DMS114 treated with DMSO at 0.1 percent for 48 hours (cell line): ENCODE results near the gene DEXI.
"Not testable (repeated sequence)": the region's sequence is repeated elsewhere in the genome, so short reads cannot be mapped to it uniquely, and the experiment has no call there.

ENCODE experiments used
- DNase-seq: peaks from one replicate; lab custom pipeline; 2025; ENCODE audit not compliant: unreplicated experiment; lab: John Stamatoyannopoulos, UW

The DEXI gene

DNA sequence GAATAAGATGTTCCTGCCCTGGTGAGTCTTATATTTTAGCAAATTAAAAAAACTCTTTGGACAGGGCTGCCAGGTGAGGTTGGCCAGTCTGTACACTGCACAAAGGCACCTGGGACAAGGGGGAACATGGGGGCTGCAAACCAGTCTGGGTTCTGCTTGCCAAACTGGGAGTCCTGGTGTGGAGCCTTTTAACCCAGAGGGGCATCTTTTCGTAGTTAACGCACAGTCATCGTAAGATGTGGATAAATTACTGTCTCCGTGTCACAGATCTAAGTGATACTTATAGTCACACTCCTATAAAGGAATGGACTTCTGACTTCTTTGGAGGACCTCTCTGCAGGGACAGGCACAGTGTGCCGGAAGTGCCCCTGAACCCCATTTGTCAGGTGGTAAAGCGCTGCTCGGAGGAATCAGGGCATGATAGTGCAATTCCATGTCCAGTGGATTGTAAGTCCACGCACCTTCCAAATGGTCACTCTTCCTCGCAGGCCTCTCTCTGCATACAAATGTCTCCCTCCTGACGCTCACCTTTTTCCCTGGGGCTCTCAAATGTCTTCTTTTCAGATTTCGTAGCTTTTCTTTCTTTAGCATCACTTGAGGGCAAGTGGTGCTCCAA is 14.7 kb downstream of the DEXI start:
- DNase-seq = no peak

DNA sequence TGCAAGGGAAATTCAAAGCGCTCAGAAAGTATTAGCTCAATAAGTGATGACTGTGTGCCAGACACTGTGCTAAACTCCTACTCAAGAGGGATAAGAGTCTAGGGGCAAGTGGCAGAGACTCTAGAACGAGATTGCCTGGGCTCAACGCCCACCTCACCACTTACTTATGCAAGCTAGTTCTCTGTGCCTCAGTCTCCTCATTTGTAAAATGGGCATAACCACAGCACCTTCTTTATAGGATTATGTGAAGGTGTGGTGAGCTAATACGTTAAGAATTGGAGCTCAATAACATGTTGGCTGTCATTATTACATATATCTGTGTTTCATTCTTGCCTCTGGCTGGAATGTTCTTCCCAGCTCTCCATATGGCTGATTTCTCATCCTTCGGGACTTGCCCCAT is 15.4 kb downstream of the DEXI start:
- no peak for DNase-seq

DNA sequence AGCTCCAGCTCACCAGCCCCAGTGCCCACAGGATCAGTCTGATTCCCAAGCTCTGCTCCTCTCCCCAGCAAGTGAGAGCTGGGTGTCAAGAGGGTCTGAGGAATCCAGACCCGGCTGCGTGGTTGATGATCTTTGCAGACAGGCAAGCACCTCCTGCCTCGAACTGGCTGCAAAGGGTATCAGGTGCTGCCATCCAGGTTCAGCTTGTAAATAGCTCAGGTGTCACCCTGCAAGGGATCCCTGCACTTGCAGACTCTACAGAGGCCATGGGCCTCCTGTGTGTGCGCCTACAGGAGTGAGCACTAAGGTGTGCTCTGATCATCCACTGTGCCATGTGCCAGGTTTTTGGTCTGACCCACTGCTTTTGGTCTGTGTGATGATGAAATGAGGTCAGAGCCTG is 16.2 kb downstream of the DEXI start:
- DNase-seq = no peak

DNA sequence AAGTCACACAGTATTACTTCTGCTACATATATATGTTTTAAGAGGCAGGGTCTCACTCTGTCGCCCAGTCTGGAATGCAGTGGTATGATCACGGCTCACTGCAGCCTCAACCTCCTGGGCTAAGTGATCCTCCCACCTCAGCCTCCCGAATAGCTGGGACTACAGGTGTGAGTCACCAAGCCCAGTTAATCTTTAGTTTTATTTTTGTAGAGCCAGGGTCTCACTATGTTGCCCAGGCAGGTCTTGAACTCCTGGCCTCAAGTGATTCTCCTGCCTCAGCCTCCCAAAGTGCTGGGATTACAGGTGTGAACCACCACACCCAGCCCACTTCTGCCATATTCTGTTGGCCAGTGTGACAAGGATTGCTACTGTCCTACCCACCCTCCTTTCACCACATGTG is 17.0 kb downstream of the DEXI start:
- not testable (repeated sequence) for DNase-seq

DNA sequence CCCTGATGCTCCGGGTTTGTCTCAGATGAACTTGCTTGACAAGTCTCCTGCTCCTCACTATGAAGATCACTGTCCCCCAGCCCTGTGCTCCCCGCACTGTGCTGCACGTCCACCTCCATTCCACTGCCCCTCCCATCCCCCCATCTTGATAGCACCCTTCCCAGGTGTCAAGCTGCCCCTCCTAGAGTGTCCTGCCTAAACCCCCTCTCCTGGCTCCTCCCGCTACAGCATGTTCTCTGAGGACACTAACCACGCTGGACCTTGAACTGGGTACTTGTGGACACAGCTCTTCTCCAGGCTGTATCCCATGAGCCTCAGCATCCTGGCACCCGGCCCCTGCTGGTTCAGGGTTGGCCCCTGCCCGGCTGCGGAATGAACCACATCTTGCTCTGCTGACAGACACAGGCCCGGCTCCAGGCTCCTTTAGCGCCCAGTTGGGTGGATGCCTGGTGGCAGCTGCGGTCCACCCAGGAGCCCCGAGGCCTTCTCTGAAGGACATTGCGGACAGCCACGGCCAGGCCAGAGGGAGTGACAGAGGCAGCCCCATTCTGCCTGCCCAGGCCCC is 18.5 kb downstream of the DEXI start:
- DNase-seq = no peak

DNA sequence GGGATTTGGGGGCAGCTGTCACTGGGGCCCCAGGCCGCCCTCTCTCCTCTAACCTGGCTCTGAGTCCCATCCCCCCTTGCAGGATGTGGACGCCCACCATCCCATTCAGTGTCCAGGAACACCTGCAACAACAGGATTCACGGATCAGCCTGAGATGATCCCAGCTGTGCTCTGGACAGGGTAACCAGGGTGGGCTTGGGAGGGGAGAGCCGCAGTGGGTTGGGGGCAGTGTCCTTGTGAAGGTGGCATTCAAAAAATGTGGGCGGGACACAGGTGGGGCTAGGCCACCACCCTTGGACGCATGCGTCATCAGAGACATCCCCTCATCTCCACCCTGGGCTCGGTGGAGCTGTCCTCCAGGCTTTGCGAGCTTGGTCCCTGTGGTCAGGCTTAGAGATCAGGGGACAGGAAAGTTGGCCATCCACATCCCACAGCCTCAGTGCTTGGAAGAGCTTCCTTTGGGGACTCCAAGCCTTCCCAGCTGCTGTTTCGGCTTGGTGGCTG is 19.1 kb downstream of the DEXI start:
- DNase-seq = no peak

DNA sequence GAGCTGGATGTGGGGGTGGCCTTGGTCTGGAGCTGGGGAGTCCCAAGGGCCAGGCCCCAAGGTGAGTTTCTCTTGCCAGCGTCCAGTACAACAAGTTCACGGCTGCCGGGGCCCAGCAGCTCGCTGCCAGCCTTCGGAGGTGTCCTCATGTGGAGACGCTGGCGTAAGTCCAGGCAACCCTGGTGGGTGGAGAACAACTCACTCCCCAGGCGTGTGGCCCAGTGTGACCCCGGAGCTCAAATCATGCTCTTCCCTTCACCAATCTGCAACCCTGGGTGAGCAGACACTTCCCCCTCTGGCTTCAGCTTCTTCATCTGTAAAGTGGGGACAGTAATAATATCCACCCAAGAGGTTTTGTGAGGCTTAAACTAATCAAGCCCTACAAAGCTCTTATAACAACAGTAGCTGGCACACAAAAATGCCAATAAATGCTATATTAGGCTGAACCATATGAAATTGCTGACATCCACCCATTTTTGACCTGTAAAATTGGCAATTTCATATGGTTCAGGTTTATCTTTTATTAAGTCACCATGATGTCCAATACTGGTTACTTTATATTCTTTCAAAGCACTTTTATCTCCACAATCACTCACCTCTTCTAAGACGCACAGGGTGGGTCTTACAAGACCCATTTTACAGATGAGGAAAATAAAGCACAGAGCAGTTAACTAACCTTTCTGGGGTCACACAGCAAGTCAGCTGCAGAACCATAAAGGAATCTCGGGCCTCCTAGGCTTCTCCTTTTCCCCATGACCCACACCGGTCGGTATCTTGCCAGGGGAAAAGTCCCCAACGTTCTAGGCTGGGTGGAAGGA is 19.7 kb downstream of the DEXI start:
- no peak for DNase-seq

DNA sequence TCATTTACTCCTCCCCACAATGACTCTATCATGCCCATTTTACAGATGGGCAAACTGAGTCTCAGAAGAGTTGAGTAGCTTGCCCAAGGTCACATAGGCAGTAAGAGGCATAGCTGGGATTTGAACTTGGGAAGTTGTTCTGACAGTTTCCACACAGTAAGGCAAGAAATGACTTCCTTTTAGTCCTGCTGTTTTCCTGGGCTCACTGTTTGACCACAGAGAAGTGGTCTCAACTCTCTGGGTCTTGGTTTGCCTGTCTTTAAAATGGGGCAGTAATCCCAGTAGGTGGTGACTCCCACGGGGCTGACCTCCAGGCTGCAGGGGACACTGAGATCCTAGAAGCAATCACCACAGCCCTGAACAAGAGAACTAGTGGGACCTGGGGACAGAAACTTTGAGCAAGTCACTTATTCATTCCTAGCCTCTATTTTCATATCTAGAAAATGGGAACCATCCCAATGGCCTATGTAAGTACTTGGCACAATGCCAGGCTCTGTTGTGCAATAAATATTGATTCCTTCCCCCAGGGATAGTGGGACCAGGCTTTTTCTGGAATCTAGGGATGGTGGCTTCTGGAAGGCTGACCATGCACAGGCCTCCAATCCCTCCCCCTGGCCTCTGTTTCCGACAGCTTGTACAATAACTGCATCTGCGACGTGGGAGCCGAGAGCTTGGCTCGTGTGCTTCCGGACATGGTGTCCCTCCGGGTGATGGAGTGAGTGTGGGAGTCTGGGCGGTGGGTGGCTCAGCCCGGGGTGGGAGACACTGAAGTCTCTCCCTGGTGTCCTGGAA is 20.5 kb downstream of the DEXI start:
- no peak for DNase-seq

DNA sequence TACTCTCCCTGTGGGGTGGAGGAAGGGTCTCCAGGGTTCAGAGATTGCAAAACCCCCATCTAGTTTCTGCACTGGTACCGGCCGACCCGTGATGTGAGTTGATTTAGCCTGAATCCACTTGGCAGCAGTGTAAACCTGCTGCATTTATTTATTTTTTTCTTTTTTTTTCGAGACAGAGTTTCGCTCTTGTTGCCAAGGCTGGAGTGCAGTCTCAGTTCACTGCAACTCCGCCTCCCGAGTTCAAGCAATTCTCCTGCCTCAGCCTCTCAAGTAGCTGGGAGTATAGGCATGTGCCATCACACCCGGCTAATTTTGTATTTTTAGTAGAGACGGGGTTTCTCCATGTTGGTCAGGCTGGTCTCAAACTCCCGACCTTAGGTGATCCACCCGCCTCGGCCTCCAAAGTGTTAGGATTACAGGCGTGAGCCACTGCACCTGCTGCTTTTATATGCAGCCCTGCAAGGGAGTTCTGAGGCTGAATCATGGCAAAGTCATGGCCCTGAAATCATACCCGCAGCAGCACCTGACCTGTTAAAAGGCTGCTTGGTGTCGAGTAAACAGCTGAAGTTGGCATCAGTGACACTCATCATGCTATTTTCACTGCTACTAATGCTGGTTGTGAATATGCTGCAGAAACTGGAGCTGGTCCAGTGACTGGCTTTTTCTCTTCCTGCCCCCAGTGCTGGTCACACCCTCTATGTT is 21.4 kb downstream of the DEXI start:
- no peak for DNase-seq

DNA sequence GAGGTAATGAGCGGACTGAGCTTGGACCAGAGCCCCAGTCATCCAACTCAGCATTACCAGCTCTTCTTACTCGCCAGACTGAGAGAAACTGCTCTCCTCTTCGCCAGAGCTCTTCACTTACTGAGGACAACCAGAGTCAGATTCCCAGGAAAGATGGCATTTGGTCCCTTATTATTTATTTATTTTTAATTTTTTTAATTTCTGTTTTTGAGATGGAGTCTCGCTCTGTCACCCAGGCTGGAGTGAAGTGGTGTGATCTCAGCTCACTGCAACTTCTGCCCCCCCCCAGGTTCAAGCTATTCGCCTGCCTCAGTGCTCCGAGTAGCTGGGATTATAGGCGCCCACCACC is 23.3 kb downstream of the DEXI start:
- DNase-seq = no peak

DNA sequence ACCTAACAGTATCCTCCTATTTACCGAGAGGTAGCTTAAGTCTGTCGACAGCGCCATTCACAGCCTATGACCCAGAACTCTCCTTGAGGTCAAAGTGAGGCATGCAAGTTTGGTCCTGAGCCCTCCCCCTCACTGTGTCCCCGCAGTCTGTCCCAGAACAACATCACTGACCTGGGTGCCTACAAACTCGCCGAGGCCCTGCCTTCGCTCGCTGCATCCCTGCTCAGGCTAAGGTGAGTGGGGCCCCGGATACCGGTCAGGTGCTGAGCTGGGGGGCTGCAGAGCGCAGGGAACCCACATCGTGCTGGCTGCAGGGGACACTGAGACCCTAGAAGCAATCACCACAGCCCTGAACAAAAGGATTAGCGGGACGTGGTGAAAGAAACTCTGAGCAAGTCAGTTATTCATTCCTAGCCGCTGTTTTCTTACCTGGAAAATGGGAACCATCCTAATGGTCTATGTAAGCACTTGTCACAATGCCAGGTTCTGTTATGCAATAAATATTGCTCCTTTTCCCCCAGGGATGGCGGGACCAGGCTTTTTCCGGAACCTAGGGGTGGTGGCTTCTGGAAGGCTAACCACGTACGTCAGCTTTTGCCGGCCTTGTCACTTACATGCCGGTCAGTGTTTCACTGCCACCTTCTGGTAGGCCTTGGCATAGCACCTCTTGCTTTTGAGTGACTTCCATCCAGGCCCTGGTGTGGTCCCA is 23.8 kb downstream of the DEXI start:
- DNase-seq = peak; percentile 78

DNA sequence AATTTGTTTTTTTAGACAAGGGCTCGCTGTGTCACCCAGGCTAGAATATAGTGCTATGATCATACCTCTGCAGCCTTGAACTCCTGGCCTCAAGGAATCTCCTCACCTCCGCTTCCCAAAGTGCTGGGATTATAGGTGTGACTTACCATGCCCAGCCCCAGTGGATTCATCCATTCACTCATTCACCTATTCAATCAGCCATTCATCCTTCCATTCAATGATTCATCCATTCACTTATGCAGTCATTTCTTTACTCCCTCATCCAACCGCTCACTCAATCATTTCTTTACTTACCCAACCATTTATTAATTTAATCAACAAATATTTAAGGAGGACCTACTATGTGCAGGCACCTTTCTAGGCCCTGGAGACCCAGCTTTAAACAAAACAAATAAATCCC is 25.7 kb downstream of the DEXI start:
- DNase-seq = no peak

DNA sequence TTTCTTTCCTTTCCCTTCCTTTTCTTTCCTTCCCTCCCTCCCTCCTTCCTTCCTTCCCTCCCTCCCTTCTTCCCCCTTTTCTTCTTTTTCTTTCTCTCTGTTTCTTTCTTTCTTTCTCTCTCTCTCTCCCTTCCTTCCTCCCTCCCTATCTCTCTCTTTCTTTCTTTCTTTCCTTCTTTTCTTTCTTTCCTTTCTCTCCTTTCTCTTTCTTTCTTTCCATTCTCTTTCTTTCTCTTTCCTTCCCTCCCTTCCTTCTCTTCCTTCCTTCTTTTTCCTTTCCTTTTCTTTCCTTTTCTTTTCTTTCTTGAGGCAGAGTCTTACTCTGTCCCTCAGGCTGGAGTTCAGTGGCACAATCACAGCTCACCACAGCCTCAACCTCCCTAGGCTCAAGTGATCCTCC is 31.0 kb downstream of the DEXI start:
- DNase-seq = no peak

DNA sequence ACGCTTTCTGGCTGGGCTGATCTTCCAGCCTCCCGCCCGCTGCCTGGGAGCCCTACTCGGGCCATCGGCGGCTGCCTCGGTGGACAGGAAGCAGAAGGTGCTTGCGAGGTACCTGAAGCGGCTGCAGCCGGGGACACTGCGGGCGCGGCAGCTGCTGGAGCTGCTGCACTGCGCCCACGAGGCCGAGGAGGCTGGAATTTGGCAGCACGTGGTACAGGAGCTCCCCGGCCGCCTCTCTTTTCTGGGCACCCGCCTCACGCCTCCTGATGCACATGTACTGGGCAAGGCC is 34.6 kb downstream of the DEXI start:
- no peak for DNase-seq

DNA sequence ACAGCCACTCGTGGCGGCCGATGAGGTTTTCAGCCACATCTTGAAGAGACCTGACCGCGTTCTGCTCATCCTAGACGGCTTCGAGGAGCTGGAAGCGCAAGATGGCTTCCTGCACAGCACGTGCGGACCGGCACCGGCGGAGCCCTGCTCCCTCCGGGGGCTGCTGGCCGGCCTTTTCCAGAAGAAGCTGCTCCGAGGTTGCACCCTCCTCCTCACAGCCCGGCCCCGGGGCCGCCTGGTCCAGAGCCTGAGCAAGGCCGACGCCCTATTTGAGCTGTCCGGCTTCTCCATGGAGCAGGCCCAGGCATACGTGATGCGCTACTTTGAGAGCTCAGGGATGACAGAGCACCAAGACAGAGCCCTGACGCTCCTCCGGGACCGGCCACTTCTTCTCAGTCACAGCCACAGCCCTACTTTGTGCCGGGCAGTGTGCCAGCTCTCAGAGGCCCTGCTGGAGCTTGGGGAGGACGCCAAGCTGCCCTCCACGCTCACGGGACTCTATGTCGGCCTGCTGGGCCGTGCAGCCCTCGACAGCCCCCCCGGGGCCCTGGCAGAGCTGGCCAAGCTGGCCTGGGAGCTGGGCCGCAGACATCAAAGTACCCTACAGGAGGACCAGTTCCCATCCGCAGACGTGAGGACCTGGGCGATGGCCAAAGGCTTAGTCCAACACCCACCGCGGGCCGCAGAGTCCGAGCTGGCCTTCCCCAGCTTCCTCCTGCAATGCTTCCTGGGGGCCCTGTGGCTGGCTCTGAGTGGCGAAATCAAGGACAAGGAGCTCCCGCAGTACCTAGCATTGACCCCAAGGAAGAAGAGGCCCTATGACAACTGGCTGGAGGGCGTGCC is 35.1 kb downstream of the DEXI start:
- no peak for DNase-seq

DNA sequence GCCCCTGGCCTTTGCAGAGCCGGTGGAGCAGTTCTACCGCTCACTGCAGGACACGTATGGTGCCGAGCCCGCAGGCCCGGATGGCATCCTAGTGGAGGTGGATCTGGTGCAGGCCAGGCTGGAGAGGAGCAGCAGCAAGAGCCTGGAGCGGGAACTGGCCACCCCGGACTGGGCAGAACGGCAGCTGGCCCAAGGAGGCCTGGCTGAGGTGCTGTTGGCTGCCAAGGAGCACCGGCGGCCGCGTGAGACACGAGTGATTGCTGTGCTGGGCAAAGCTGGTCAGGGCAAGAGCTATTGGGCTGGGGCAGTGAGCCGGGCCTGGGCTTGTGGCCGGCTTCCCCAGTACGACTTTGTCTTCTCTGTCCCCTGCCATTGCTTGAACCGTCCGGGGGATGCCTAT is 35.8 kb downstream of the DEXI start:
- no peak for DNase-seq

DNA sequence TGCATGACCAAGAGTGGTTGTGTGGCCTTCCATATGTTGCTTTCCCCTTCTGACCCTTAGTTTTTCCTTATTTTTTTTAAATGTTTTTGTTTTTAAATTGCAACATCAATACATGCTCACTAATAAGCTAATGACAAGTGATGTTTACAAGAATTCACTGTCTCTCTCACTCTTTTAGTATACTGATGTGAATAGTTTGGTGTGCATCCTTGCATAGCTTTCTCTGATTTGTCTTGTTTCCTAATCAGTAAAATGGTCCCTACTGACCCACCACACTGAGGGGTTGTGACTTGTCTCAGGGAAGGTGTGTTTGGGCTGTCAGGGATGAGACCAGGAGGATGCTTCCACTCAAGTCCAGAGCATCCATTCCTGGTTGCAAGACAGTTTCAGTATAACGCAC is 39.3 kb downstream of the DEXI start:
- DNase-seq = no peak

DNA sequence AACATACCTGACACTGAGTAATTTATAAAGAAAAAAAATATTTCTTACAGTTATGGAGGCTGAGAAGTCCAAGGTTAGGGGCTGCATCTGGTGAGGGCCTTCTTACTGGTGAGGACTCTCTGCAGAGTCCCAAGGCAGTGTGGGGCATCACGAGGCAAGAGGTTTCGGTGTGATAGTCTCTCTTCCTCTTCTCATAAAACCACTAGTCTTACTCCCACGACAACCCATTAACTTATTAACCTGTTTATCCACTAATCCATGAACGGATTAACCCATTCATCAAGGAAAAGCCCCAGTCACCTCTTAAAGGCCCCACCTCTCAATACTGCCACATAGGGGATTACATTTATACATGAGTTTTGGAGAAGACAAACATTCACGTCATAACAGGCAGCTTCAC is 45.1 kb downstream of the DEXI start:
- no peak for DNase-seq

DNA sequence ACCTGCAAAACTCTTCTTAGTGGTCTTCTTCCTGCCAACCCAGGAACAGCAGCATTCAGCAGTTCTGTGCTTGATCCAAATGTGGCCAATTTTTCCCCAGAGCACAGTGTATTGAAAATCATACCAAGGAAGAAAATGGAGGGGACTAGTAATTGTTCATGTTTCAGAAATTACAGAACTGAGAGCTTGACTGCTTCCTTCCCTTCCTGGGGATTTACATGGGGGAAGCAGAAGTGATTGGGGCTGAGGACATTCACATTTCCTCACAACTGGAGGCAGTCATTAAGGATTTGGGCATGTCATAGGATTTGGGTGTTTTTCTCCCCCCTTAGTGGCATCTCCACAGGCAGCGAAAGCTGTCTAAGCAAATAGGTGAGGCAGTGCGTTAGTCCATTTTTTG is 45.5 kb downstream of the DEXI start:
- no peak for DNase-seq

DNA sequence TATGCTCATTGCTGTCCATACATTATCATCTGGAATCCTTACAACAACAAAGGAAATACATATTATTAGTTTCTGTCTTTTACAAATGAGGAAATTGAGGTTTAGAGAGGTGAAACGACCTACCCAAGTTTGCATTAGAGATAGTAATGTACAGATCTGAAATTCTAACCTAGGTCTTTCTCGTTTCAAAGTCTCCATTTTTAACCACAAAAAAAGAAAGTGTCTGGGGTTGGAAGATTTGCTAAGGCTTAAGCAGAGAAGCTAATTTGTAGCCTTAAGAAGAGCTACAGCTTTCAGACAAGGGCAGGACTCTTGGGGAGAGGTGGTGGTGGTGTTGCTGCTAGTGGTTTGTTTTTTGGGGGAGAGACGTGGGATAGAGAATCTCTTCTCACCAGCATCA is 46.1 kb downstream of the DEXI start:
- no peak for DNase-seq
